Adrenal gland (tissue), 12 donors: ENCODE results near the gene PEX14. TPM values are rescaled to one million over a fixed set of nuclear protein-coding genes. Genes with fewer than 3 reads are reported as not detected.

Source experiments
- DNase-seq, 7 donors: peaks; one replicate each; pipeline ENCODE4 v3.0.0-alpha.2; 2019 to 2020
- H3K27ac ChIP-seq, 5 donors: fragments of 200-600 bp; sonication (generic) in 4 of 5; 1 replicate in 3 of 5; 2 replicates in 2 of 5; pipeline versions ENCODE4 v1.5.1 to v1.8.0; 2016 to 2020; ENCODE audit warnings: mild to moderate bottlenecking in 1 of 5
- H3K27me3 ChIP-seq: fragments of 200-600 bp; 2 replicates; pipeline ENCODE4 v1.8.0; 2021
- H3K36me3 ChIP-seq, 2 donors: fragments of 200-600 bp; replicated peaks in 1 of 2; 1 replicate in 1 of 2; 2 replicates in 1 of 2; pipeline versions ENCODE4 v1.5.1 to v1.8.0; 2018 to 2022
- H3K4me1 ChIP-seq, 2 donors: fragments of 200-600 bp; replicated peaks in 1 of 2; 1 replicate in 1 of 2; 2 replicates in 1 of 2; pipeline versions ENCODE4 v1.5.1 to v1.8.0; 2018 to 2021
- H3K4me3 ChIP-seq, 4 donors: fragments of 200-600 bp; sonication (generic) in 3 of 4; one replicate each; pipeline ENCODE4 v1.5.1; 2016 to 2018
- H3K9me3 ChIP-seq, 3 donors: fragments of 200-600 bp; sonication (generic) in 1 of 3; replicated peaks in 1 of 3; 1 replicate in 2 of 3; 2 replicates in 1 of 3; pipeline versions ENCODE4 v1.5.1 to v1.8.0; 2016 to 2021
- CTCF ChIP-seq, 6 experiments: fragments of 450-650 bp in 4 of 6; fragments of 200-600 bp in 2 of 6; sonication (generic) in 1 of 6; IDR thresholded peaks; 1 replicate in 5 of 6; 2 replicates in 1 of 6; pipeline versions ENCODE4 v1.5.1 to v1.8.0; 2016 to 2021; ENCODE audit warnings: antibody characterized with exemption in 6 of 6, mild to moderate bottlenecking in 2 of 6, moderate library complexity in 1 of 6
- POLR2A ChIP-seq, 2 donors: fragments of 450-650 bp; IDR thresholded peaks; one replicate each; pipeline ENCODE4 v1.6.1; 2017; ENCODE audit warnings: antibody characterized with exemption in 2 of 2, mild to moderate bottlenecking in 2 of 2, moderate library complexity in 1 of 2
- WGBS, 4 donors: extraction: QIAGEN DNeasy Blood & Tissue Kit in 2 of 4; methylation state at CpG; one replicate each; pipeline versions ENCODE4 v1.1.5 to v1.1.7; 2013 to 2017; 5-methylcytosine and 5-hydroxymethylcytosine counted together
- intact Hi-C, 2 donors: fragments of 100-400 bp; cut with DNase I; formaldehyde crosslinking; loops; one replicate each; pipeline versions ENCODE4 v1.14.1 to v1.15.0; 2022 to 2023
- polyA plus RNA-seq, 3 donors: library from polyadenylated mRNA; stranded (reverse); fragments of 200-250 nt in 2 of 3; fragments of 350-450 nt in 1 of 3; fragmentation: Illumina TruSeq in 1 of 3; extraction: RNeasy Lipid Tissue Mini Kit (QIAGEN cat#74804) in 1 of 3; gene quantifications; one replicate each; pipeline ENCODE4 v1.2.3, GENCODE V29; 2013 to 2014
- total RNA-seq, 9 donors: library from RNA; depleted of rRNA in 4 of 9; stranded (reverse); fragments of >200 nt in 4 of 9; fragments of 120-200 nt in 1 of 9; fragmentation: NEBNext Ultra II Directional in 1 of 9; extraction: Animal tissue kit (Norgen Biotek cat#: 25700) in 1 of 9; gene quantifications; one replicate each; pipeline versions ENCODE4 v1.1.0 to v1.2.4, GENCODE V29; 2013 to 2023
- donor health status: healthy with polysubstance abuse.
- donor health status: Bipolar disorder and iron deficiency.
- donor health status: DM: yes; HTN: yes; CAD: no.
- donor health status: DM: no; HTN: no; CAD: no.
- donor health status: DM: no; HTN: no; CAD: no.
- donor health status: DM: yes; HTN: yes; CAD: no.

Gene PEX14
- total and polyA plus RNA-seq, 12 donors = 9.7 to 23.9 (median 18.1) TPM

DNA sequence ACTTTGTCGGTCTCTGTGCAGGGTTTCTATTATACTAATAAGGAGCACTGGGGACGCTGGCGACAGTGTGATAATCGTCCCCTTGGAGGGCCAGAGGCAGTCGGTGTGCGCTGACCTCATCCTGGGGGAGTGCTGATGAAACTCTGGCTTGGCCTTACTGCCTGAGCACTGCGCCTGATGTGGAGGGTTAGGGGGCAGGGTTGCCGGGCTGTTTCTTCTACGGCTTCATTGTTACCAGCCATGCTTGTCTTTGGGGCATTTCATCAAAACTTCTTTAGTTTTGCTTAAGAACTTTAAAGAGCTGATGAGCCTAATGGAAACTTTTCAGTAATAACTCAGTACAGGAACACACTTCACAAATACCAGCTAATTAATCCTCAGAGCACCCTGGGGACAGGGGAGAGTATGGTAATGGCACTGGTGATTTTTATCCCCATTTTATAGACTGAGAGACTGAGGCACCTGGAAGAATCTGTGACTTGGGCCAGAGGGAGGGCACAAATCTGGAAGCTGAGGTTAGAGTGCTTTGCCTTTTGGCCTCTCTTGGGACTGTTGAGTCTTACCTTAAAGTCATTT is 81.8 kb downstream of the PEX14 start:
- no peak overlapping the region for H3K4me3 ChIP-seq
- H3K4me1 ChIP-seq = no peaks in the 10 kb centered on the region
- H3K27ac ChIP-seq = no peak overlapping the region
- TF ChIP-seq POLR2A (IDR thresholded peaks at IDR 0.05) (no peak), CTCF (IDR thresholded peaks at IDR 0.05) (no peak)
- no peaks in the 10 kb centered on the region for H3K27me3 ChIP-seq
- no peak for DNase-seq
- intact Hi-C loops = no loop called here
- WGBS, 4 donors = 73 to 88% (median 82%) methylated on average over 9 of the region's 9 CpGs
- no peaks in the 10 kb centered on the region for H3K36me3 ChIP-seq
- H3K9me3 ChIP-seq = no peaks in the 10 kb centered on the region

DNA sequence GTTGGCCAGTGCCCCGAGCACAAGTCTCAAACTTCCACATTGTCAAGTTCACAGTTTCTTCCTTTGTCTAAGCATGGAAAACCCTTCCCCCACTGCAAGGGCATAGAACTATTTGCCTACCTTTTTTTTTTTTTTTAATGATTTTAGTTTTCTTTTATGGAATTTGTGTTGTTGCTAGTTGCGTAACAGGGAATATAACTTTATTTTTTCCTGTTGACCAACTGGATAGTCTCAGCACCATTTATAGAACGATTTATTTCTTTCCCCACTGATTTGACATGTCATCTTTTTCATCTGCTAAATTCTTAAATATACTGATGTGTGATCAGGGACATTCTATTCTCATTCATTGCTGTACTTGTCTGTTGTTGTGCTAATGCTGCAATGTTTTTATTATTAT is 83.0 kb downstream of the PEX14 start:
- Histone ChIP-seq H3K4me1 (peaks cover 0 to 8% of the 10 kb centered on the region in 2 donors), H3K9me3 (no peaks in the 10 kb centered on the region), H3K27ac (no peak overlapping the region), H3K27me3 (no peaks in the 10 kb centered on the region), H3K4me3 (no peak overlapping the region), H3K36me3 (no peaks in the 10 kb centered on the region)
- WGBS, 4 donors = 82 to 89% (median 86%) methylated on average over 3 of the region's 3 CpGs
- no peak for TF ChIP-seq CTCF (IDR thresholded peaks at IDR 0.05)
- TF ChIP-seq POLR2A (IDR thresholded peaks at IDR 0.05) = no peak
- intact Hi-C loops = no loop called here
- no peak for DNase-seq

GRCh38 chr1:10559386-10559785 is 84.6 kb downstream of the PEX14 start:
- Histone ChIP-seq H3K27me3 (no peaks in the 10 kb centered on the region), H3K4me3 (no peak overlapping the region), H3K27ac (no peak overlapping the region), H3K9me3 (no peaks in the 10 kb centered on the region), H3K36me3 (no peaks in the 10 kb centered on the region), H3K4me1 (peaks cover 0 to 8% of the 10 kb centered on the region in 2 donors)
- DNase-seq = no peak
- intact Hi-C loops = no loop called here
- TF ChIP-seq POLR2A (IDR thresholded peaks at IDR 0.05) (no peak), CTCF (IDR thresholded peaks at IDR 0.05) (no peak)
- WGBS, 4 donors = 91 to 97% (median 95%) methylated on average over 8 of the region's 8 CpGs

DNA sequence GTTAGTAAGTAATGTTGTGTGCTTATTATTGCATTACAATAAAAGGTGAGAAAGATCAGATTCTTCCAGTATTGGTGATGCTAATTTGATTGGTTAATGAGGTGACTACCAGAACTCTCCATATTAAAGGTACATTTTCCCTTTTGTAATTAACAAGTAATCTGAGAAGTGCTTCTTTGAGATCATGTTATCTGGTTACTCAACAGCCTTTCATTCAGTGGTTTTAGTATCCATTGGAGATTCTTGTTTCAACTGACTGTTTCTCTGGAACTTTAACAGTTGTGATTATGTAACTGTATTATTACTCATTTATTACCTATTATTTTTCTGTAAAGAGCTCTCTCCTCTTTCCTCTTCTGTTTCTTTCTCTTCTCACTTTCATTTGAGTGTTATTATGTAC is 86.7 kb downstream of the PEX14 start:
- no peaks in the 10 kb centered on the region for H3K9me3 ChIP-seq
- no peaks in the 10 kb centered on the region for H3K36me3 ChIP-seq
- no peak overlapping the region for H3K4me3 ChIP-seq
- intact Hi-C loops = no loop called here
- TF ChIP-seq CTCF (IDR thresholded peaks at IDR 0.05) (no peak), POLR2A (IDR thresholded peaks at IDR 0.05) (no peak)
- no peak for DNase-seq
- no peaks in the 10 kb centered on the region for H3K27me3 ChIP-seq
- H3K4me1 ChIP-seq = peaks cover 0 to 8% of the 10 kb centered on the region in 2 donors
- no peak overlapping the region for H3K27ac ChIP-seq
